ENCODE data around the gene DOCK2. TPM values are rescaled to one million over a fixed set of nuclear protein-coding genes. Genes with fewer than 3 reads are reported as not detected.

The DOCK2 gene
- total RNA-seq, 1 donor from 2014 or later = 0.77 TPM

DNA sequence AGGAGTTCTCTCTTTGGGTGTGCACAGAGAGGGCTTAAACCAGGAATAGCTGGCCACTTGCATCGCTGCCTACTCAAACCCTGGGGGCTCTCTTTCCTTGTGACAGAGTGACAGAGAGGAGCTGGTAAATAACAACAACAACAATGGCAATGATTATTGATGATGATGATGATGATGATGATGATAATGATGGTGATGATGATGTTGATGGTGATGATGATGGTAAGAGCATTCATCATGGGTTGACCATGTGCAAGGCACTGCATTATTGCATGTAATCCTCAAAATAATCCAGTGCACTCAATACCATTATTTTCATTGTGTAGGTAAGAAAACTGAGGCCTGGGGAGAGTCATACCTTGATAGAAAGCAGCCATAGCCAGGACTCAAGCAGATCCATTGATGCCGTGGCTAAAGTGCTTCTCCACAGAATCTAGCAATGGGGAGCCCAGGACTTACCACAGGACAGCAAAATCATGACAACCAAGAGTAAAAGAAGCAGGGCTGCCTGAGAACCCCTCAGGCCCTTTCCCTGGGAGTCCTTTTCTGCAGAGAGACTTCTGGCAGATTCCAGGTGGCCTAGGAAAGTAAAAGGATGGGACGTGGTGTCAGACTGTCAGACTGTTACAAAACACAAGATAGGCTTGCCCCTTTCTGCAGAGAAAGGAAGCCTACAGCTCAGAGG lies 473.5 kb downstream of the DOCK2 start:
- H3K36me3 Mint-ChIP-seq (ENCODE audit: low read depth) = no peaks in the 10 kb centered on the region
- H3K9me3 Mint-ChIP-seq = no peaks in the 10 kb centered on the region
- DNase-seq (ENCODE audit: low read depth, low spot score) = no peak
- H3K4me3 Mint-ChIP-seq = no peak overlapping the region
- peaks cover 12% of the 10 kb centered on the region for H3K4me1 Mint-ChIP-seq
- TF ChIP-seq, protein P1, sequence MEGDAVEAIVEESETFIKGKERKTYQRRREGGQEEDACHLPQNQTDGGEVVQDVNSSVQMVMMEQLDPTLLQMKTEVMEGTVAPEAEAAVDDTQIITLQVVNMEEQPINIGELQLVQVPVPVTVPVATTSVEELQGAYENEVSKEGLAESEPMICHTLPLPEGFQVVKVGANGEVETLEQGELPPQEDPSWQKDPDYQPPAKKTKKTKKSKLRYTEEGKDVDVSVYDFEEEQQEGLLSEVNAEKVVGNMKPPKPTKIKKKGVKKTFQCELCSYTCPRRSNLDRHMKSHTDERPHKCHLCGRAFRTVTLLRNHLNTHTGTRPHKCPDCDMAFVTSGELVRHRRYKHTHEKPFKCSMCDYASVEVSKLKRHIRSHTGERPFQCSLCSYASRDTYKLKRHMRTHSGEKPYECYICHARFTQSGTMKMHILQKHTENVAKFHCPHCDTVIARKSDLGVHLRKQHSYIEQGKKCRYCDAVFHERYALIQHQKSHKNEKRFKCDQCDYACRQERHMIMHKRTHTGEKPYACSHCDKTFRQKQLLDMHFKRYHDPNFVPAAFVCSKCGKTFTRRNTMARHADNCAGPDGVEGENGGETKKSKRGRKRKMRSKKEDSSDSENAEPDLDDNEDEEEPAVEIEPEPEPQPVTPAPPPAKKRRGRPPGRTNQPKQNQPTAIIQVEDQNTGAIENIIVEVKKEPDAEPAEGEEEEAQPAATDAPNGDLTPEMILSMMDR (conservative IDR thresholded peaks at IDR 0.05) = no peak
- no peaks in the 10 kb centered on the region for H3K27me3 Mint-ChIP-seq (ENCODE audit: low read depth)
- peak overlapping the region; percentile 86 for H3K27ac Mint-ChIP-seq (ENCODE audit: unreplicated experiment)

DNA sequence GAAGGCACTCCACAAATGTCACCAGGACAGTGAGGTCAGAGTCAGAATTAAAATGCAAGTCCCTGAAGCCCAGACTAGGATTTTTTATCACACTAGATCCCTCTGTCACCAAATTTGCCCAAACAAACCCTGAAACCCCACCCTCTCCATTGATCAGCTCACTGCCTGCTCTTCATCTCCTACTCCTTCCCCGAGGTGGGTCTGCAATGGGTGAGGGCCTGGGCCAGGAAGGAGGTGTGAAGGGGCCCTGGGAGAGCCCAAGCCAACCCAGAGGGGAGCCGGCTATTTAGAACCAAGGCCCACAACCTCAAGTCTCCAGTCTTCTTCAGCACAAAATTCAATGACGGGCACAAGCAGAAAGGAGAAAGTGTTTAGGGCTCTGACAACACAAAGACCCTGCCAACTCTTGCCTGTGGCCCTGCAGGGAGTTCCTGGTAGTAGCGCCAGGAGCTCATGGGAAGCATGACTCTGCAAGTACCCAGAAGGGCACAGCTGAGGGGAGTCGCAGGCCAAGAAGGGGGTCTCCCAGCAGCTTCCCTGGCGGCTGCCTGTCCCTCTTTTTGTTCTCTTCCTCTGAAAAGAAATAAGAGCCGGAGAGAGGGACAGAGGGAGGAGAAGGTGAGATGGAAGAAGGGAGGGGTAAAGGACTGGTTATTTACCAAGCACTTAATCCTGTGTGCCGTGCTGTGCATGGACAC lies 474.2 kb downstream of the DOCK2 start:
- TF ChIP-seq, protein P1 (conservative IDR thresholded peaks at IDR 0.05) = no peak
- Mint-ChIP-seq H3K4me3 (no peak overlapping the region), H3K36me3 (ENCODE audit: low read depth) (no peaks in the 10 kb centered on the region), H3K9me3 (peaks cover 2% of the 10 kb centered on the region), H3K4me1 (peaks cover 12% of the 10 kb centered on the region), H3K27me3 (ENCODE audit: low read depth) (no peaks in the 10 kb centered on the region), H3K27ac (ENCODE audit: unreplicated experiment) (no peak overlapping the region)
- DNase-seq (ENCODE audit: low read depth, low spot score) = no peak

- Mint-ChIP-seq H3K4me1 (peaks cover 12% of the 10 kb centered on the region), H3K36me3 (ENCODE audit: low read depth) (no peaks in the 10 kb centered on the region), H3K27me3 (ENCODE audit: low read depth) (no peaks in the 10 kb centered on the region), H3K27ac (ENCODE audit: unreplicated experiment) (peak overlapping the region; percentile 94), H3K4me3 (no peak overlapping the region), H3K9me3 (peaks cover 2% of the 10 kb centered on the region)
- TF ChIP-seq, protein P1 (conservative IDR thresholded peaks at IDR 0.05) = no peak
- DNase-seq (ENCODE audit: low read depth, low spot score) = no peak
Measured at GRCh38 chr5:170112876-170113521, 475.9 kb downstream of the DOCK2 start.

- Mint-ChIP-seq H3K4me3 (no peak overlapping the region), H3K27me3 (ENCODE audit: low read depth) (no peaks in the 10 kb centered on the region), H3K9me3 (peaks cover 5% of the 10 kb centered on the region), H3K4me1 (peaks cover 12% of the 10 kb centered on the region), H3K27ac (ENCODE audit: unreplicated experiment) (no peak overlapping the region), H3K36me3 (ENCODE audit: low read depth) (no peaks in the 10 kb centered on the region)
- DNase-seq (ENCODE audit: low read depth, low spot score) = no peak
- TF ChIP-seq, protein P1 (conservative IDR thresholded peaks at IDR 0.05) = no peak
Measured at GRCh38 chr5:170113522-170113900, 476.4 kb downstream of the DOCK2 start.

DNA sequence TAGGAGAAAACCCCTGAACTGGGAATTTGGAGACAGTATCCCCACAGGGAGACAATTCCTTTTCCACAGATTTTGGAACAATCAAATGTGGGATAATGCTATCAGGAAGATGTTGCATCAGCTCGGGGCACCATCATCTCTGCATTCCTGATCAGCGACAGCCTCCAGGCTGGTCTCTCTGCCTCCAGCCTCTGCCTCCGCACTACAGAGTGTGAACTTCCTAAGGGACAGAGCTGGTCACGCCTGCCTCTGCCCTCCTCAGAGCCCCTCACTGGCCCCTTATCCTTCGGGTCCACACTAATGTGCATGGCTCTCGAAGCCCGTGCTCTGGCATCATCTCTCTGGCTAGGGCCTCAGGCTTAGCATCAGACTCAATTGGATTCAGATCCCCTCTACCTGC lies 477.2 kb downstream of the DOCK2 start:
- Mint-ChIP-seq H3K4me3 (no peak overlapping the region), H3K4me1 (peaks cover 20% of the 10 kb centered on the region), H3K27me3 (ENCODE audit: low read depth) (no peaks in the 10 kb centered on the region), H3K9me3 (peaks cover 5% of the 10 kb centered on the region), H3K27ac (ENCODE audit: unreplicated experiment) (no peak overlapping the region), H3K36me3 (ENCODE audit: low read depth) (no peaks in the 10 kb centered on the region)
- TF ChIP-seq, protein P1 (conservative IDR thresholded peaks at IDR 0.05) = no peak
- no peak for DNase-seq (ENCODE audit: low read depth, low spot score)
